ENCODE data around the gene CTNNA2.

- no peak for TF ChIP-seq EZH2 (IDR thresholded peaks at IDR 0.05; ENCODE audit: borderline replicate concordance, low read depth, low read length, severe bottlenecking)
- no peak for TF ChIP-seq CTCF (IDR thresholded peaks at IDR 0.05; ENCODE audit: borderline replicate concordance, extremely low read depth, low read length, poor library complexity, severe bottlenecking)
Measured at GRCh38 chr2:79960035-79960434, 447.2 kb downstream of the CTNNA2 start.
